RKO (cell line): ENCODE data around the gene DDX31.

Source experiments
- DNase-seq: peaks from one replicate; pipeline ENCODE4 v3.0.0-alpha.2; 2016; ENCODE audit warnings: low spot score

Gene DDX31

GRCh38 chr9:132673355-132673754 lies 3.6 kb upstream of the DDX31 start:
- DNase-seq = peak; percentile 96

GRCh38 chr9:132672413-132672690 lies 2.6 kb upstream of the DDX31 start:
- peak; percentile 80 for DNase-seq

- DNase-seq = peak; percentile 86
Observed at GRCh38 chr9:132671620-132672412, 2.0 kb upstream of the DDX31 start.

- DNase-seq = peak; percentile 76
Observed at GRCh38 chr9:132670457-132671391, 941 bp upstream of the DDX31 start, which contains the start of gene GTF3C4. GTF3C4 (plus strand) TSS chr9:132670464; CDS start chr9:132670599, 135 bp downstream.

GRCh38 chr9:132669319-132669697 lies 475 bp downstream of the DDX31 start:
- DNase-seq = peak; percentile 81

- DNase-seq = no peak
Observed at GRCh38 chr9:132663851-132664250, 5.9 kb downstream of the DDX31 start.

- no peak for DNase-seq
Observed at GRCh38 chr9:132663117-132663516, 6.7 kb downstream of the DDX31 start.

GRCh38 chr9:132662152-132662945 lies 7.4 kb downstream of the DDX31 start:
- no peak for DNase-seq

- DNase-seq = no peak
Observed at GRCh38 chr9:132656299-132656698, 13.5 kb downstream of the DDX31 start.

GRCh38 chr9:132651259-132651658 lies 18.5 kb downstream of the DDX31 start:
- DNase-seq = peak; percentile 44

- DNase-seq = no peak
Observed at GRCh38 chr9:132648685-132649084, 21.1 kb downstream of the DDX31 start.

- DNase-seq = no peak
Observed at GRCh38 chr9:132648283-132648682, 21.5 kb downstream of the DDX31 start.

- DNase-seq = no peak
Observed at GRCh38 chr9:132647806-132648205, 22.0 kb downstream of the DDX31 start.

- DNase-seq = no peak
Observed at GRCh38 chr9:132647355-132647754, 22.4 kb downstream of the DDX31 start.

GRCh38 chr9:132646726-132647125 lies 23.1 kb downstream of the DDX31 start:
- DNase-seq = no peak

- DNase-seq = no peak
Observed at GRCh38 chr9:132645711-132646110, 24.1 kb downstream of the DDX31 start.

- DNase-seq = no peak
Observed at GRCh38 chr9:132645306-132645705, 24.5 kb downstream of the DDX31 start.

- peak; percentile 66 for DNase-seq
Observed at GRCh38 chr9:132644251-132644650, 25.5 kb downstream of the DDX31 start.

GRCh38 chr9:132641216-132641615 lies 28.6 kb downstream of the DDX31 start:
- no peak for DNase-seq

- DNase-seq = no peak
Observed at GRCh38 chr9:132639322-132639721, 30.5 kb downstream of the DDX31 start.

GRCh38 chr9:132638240-132638639 lies 31.5 kb downstream of the DDX31 start:
- DNase-seq = no peak

GRCh38 chr9:132637801-132638200 lies 32.0 kb downstream of the DDX31 start:
- no peak for DNase-seq
